NT2/D1 (cell line): ENCODE data around the gene LRRC25.

ENCODE experiments used
- SUZ12 ChIP-seq: IDR thresholded peaks from 2 replicates; pipeline ENCODE4 v1.6.1; 2011; ENCODE audit not compliant: insufficient read length, insufficient read depth; ENCODE audit errors: extremely low read depth
- YY1 ChIP-seq: IDR thresholded peaks from 2 replicates; pipeline ENCODE4 v1.6.1; 2011; ENCODE audit not compliant: insufficient read length, insufficient read depth
- ZNF274 ChIP-seq: IDR thresholded peaks from 2 replicates; pipeline ENCODE4 v1.6.1; 2011; ENCODE audit warnings: mild to moderate bottlenecking, low read depth, low read length

DNA sequence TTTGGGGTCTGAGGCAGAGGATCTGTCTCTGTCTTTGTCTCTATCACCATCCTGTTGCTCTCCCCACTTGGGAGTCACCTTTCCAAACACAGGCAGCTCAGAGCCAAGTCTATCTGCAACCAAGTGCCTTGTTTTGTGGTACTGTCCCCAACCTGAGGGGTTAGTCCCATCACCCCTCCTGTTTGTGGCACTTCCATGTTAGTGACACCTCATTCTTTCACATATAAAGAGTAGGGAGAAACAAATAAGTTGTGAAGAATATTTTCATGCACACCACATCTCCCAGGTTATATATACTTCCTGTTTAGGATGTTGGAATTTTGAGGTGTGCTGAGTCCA is 7.7 kb downstream of the LRRC25 start:
- TF ChIP-seq YY1 (no peak), ZNF274 (no peak), SUZ12 (no peak)
